ENCODE data around the gene GORASP2. TPM values are rescaled to one million over a fixed set of nuclear protein-coding genes. Genes with fewer than 3 reads are reported as not detected.

GORASP2 gene
- polyA plus RNA-seq, 1 of the 3 experiments (the other 2 are of a cell fraction): 127 TPM

- H3K9me2 ChIP-seq: no peaks in the 10 kb centered on the region
- peaks cover 0 to 10% of the 10 kb centered on the region in 2 experiments; a peak in 2 of 4 replicates for H3K4me1 ChIP-seq (ENCODE audit: control insufficient read depth in 1 of 2, insufficient read depth in 2 of 2, low read depth in 1 of 2, low read length in 1 of 2)
- H3K79me2 ChIP-seq (ENCODE audit: insufficient read depth): peaks cover 100% of the 10 kb centered on the region
- TF ChIP-seq TEAD4 (IDR thresholded peaks at IDR 0.05; ENCODE audit: borderline replicate concordance, insufficient read depth) (no peak), GABPA (IDR thresholded peaks at IDR 0.05; ENCODE audit: low read depth) (no peak), MXI1 (IDR thresholded peaks at IDR 0.05; ENCODE audit: low read depth, low read length) (no peak), FOXJ3 (CRISPR knock-in tag; IDR thresholded peaks at IDR 0.05) (no peak), RAD21 (IDR thresholded peaks at IDR 0.05; ENCODE audit: low read length) (no peak), RXRA (IDR thresholded peaks at IDR 0.05; ENCODE audit: borderline replicate concordance, low read depth) (no peak), FOXM1 (IDR thresholded peaks at IDR 0.05; ENCODE audit: low read depth) (no peak), EZH2phosphoT487 (IDR thresholded peaks at IDR 0.05; ENCODE audit: borderline replicate concordance, low read depth) (no peak), NRF1 (IDR thresholded peaks at IDR 0.05; ENCODE audit: low read depth, low read length) (no peak), JUND (IDR thresholded peaks at IDR 0.05) (no peak), USF2 (IDR thresholded peaks at IDR 0.05; ENCODE audit: borderline replicate concordance, low read depth, low read length) (no peak), NFIC (IDR thresholded peaks at IDR 0.05; ENCODE audit: borderline replicate concordance) (no peak)
- TF ChIP-seq, protein P1, sequence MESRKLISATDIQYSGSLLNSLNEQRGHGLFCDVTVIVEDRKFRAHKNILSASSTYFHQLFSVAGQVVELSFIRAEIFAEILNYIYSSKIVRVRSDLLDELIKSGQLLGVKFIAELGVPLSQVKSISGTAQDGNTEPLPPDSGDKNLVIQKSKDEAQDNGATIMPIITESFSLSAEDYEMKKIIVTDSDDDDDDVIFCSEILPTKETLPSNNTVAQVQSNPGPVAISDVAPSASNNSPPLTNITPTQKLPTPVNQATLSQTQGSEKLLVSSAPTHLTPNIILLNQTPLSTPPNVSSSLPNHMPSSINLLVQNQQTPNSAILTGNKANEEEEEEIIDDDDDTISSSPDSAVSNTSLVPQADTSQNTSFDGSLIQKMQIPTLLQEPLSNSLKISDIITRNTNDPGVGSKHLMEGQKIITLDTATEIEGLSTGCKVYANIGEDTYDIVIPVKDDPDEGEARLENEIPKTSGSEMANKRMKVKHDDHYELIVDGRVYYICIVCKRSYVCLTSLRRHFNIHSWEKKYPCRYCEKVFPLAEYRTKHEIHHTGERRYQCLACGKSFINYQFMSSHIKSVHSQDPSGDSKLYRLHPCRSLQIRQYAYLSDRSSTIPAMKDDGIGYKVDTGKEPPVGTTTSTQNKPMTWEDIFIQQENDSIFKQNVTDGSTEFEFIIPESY (IDR thresholded peaks at IDR 0.05; ENCODE audit: borderline replicate concordance, low read depth): no peak
- TF ChIP-seq, protein P2, sequence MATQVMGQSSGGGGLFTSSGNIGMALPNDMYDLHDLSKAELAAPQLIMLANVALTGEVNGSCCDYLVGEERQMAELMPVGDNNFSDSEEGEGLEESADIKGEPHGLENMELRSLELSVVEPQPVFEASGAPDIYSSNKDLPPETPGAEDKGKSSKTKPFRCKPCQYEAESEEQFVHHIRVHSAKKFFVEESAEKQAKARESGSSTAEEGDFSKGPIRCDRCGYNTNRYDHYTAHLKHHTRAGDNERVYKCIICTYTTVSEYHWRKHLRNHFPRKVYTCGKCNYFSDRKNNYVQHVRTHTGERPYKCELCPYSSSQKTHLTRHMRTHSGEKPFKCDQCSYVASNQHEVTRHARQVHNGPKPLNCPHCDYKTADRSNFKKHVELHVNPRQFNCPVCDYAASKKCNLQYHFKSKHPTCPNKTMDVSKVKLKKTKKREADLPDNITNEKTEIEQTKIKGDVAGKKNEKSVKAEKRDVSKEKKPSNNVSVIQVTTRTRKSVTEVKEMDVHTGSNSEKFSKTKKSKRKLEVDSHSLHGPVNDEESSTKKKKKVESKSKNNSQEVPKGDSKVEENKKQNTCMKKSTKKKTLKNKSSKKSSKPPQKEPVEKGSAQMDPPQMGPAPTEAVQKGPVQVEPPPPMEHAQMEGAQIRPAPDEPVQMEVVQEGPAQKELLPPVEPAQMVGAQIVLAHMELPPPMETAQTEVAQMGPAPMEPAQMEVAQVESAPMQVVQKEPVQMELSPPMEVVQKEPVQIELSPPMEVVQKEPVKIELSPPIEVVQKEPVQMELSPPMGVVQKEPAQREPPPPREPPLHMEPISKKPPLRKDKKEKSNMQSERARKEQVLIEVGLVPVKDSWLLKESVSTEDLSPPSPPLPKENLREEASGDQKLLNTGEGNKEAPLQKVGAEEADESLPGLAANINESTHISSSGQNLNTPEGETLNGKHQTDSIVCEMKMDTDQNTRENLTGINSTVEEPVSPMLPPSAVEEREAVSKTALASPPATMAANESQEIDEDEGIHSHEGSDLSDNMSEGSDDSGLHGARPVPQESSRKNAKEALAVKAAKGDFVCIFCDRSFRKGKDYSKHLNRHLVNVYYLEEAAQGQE (IDR thresholded peaks at IDR 0.05; ENCODE audit: low read depth, low read length): no peak
- no peaks in the 10 kb centered on the region for H3K27me3 ChIP-seq (ENCODE audit: insufficient read depth)
- H3K4me2 ChIP-seq: no peak overlapping the region
- H3K36me3 ChIP-seq (replicated peaks in 1 of 2; ENCODE audit: control insufficient read depth in 1 of 2, insufficient read depth in 2 of 2, low read length in 1 of 2): peaks cover 2 to 15% of the 10 kb centered on the region in 2 experiments
- no peak overlapping the region for H3K4me3 ChIP-seq (ENCODE audit: low read depth in 2 of 2, low read length in 1 of 2)
- peaks cover 5% of the 10 kb centered on the region for H3F3A ChIP-seq (replicated peaks; ENCODE audit: insufficient read depth)
- CTCF ChIA-PET: interaction anchor here (0.7 to 4.5 kb wide), 3 partner anchors 10 to 34 kb away, joined by 3 to 32 read pairs (median 5); partner anchors contain the start of gene GORASP2
- no peak for DNase-seq
- no peak overlapping the region for H2AFZ ChIP-seq (ENCODE audit: low read depth)
- no peak overlapping the region for H3K9ac ChIP-seq
- POLR2A ChIA-PET: no interaction called here
- peaks cover 100% of the 10 kb centered on the region for H4K20me1 ChIP-seq (ENCODE audit: insufficient read depth)
- no peaks in the 10 kb centered on the region for H3K9me3 ChIP-seq
- H3K27ac ChIP-seq (ENCODE audit: low read depth in 2 of 2, low read length in 1 of 2): no peak overlapping the region
Observed at GRCh38 chr2:170940066-170940465, 11.0 kb downstream of the GORASP2 start.
